OCI-M1 (cell line): ENCODE results near the gene SPRY2.

Experiments used
- DNase-seq: peaks from one replicate; lab custom pipeline; 2025; lab: John Stamatoyannopoulos, UW

SPRY2 gene

DNA sequence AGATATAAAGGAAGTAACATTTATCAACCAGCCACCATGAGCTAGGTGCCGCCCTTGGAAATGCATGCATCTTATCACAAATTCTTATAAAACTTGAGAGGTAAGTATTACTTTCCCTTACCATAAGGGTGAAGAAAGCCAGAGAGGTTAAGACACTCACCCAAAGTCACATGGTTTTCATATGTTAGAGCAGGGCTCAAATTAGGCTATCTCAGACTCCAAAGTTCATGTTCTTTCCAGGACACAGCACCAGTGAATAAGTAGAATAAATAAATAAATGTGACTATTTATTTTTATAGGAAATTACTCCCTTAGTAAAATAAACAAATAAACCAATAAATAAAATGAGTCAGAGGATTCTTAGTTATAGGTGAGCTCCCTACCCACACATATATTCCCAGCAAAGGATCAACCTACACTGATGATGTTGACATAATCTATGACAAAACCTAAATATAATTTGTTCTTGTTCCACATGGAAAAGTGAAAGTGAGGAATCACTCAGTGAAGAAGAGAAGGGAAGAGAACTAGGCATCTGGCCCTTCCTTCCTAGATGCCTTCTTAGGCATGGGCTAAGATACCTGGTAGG, 27.2 kb downstream of the SPRY2 start:
- peak; percentile 15 for DNase-seq

DNA sequence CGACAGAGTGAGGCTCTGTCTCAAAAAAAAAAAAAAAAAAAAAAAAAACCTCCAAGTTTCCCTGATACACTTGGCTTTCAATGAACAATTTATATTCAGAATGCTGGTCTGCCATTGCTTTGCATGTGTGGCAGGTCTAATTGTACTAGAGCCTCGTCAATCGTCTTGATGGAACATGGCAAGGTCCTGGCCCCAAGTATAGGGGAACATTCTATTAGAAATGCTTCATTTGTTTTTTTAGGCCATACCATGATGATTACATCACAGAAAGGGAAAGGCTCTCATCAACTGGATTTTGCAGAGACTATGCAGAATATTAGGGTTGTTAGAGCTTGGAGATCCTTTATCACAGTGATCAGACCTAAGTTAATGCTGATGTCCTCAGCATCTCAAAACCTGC, 28.0 kb downstream of the SPRY2 start:
- no peak for DNase-seq

DNA sequence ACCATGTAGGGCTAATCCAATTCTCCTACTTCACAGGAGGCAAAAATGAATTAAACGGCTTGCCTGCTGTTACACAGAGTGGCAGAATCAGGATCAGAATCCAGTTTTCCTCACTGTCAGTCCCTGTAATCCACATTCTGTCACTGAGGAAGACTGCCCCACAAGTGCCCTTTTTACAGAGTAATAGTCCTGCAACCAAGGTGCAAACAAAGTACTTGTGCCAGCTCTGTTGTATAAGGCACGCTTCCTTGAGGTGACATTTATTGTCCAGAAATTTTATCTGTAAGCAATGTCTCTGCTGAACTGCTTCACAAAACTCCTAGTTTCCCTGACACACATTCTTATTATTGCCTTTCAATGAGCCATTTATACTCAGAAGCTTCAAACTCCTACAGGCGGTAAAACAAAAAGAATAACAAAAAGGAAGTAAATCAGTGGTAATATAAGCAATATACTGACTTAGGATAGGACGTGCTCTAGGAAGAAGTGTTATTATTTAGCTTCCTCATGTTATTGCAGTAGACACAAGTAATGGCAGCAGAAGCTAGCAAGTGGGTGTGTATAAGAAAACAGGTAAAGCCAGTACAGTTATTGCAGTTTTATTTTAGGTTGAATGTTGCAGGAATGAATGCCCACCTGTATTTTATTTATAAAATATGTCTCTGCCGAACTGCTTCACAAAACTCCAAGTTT, 28.8 kb downstream of the SPRY2 start:
- DNase-seq, result no peak

DNA sequence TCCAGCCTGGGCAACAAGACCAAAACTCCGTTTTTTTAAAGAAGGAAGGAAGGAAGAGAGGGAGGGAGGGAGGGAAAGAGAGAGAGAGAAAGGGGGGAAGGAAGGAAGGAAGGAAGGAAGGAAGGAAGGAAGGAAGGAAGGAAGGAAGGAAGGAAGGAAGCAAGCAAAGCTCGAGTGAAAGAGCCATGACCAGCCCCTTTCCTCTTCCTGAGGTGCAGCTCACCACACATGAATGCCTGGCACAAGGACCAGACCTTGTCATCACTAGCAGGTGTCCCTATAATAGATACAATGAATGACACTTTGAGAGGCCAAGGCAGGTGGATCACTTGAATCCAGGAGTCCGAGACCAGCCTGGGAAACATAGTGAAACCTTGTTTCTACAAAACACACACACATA, 31.0 kb downstream of the SPRY2 start:
- DNase-seq, result no peak

DNA sequence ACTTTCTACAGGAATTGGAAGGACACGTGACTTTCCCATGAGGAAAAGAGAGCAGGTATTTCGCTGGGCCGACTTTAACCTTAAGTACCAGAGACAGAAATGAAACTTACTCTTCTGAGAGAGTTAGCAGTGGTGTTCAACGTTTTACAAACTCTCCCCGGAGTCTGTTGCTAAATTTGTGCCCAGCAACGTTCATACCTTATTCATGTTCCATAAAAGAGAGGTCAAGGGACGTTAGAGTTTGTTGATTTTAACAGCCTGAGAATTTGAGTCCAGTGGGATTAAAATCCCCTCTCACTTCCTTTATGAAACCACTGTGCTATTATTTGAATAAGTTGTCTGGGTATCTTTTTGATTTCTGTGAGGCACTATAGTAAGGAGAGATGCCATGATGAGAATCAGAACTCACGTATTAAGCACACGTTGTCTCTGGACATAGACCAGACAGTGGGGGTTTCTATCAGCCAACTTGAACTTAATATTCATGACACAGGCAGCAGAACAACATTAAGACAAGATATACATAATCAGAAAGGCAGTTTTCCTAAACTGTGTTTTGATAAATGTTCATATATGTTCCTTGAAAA, 33.4 kb downstream of the SPRY2 start:
- DNase-seq, result no peak

DNA sequence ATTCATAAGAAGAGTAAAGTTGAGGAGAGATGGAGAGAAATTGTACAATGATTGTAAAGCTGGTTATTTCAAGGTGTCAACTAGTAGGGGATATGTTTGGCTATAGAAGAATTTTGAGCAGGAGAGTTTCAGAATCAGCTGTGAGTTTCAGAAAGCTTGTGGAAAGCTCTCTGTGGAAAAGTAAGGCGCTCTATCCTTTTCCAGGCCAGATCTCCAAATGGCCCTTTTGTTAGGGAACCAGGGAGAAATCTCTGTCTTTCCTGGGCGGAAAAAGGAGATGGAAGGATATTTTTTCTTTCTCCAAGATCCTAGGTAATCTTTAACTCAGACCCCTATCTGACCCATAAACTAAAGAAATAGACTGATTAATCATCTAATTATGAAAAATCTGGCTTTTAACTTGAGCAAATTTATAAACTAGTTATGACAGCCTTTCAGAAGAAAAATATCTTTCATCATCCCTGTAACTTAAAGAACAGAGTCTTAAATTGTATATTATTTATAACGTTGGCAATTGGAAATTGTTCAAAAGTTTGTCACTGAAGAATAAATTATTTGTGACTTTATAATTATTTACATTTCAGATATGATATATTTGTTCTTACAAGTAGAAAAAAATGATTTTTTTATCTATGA, 34.5 kb downstream of the SPRY2 start:
- DNase-seq, result no peak

DNA sequence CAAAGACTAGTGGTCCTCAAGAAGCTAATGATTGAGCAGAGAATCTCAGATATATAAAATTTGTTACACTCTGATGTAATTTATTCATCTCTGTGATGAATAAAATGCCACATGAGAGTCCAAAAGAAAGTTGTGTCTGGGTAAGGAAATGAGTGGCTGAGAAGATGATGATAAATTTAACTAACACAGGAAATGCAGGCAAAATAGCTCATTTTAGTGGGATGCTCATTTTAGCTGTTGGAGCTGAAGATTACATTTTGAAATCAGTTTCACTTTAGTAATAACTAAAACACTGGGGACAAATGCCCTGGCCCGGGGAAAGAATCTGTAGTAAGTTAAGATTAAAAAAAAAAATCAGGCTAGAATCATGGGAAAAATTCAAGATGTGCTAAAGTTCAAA, 35.2 kb downstream of the SPRY2 start:
- no peak for DNase-seq

DNA sequence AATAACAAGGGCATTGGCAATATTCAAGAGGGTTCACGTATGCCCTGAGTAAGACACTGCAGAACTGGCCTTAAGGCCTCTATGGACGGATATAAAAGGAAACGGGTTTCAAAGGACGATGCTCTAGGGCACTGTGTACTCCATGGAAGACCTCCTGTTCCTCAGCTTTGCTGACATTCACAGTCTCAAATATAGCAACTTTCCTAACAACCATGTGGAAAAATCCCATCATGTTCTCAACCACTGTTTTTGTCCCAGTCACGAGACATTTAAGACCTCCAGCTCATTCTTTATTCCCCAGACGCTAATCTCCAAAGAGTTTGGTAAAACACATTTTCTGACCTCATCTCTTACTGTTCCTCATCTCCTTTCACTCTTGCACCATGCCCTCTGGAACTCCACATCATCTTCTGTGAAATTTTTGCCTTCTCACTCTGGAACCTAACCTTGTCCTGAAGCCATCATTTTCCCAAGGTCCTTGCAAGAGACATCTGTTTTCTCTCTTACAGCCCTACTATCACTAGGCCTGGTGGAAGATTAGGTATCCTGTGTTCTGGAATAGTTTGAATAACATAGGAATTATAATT, 37.6 kb downstream of the SPRY2 start:
- no peak for DNase-seq

DNA sequence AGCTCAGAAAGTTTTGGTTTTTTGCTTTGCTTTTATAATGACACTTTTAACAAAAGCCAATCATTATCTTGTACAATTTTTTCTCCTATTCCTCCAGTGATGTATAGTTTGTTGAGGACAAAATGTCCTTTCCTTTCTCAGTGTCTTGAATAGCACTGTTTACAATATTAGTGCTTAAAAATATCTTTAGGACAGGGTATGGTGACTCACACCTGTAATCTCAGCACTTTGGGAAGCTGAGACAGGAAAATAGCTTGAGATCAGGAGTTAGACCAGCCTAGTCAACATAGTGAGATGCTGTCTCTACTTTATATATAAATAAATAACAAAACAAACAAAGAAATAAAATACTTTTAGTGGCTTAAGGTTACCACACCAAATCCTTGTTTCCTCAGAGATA, 41.9 kb downstream of the SPRY2 start:
- no peak for DNase-seq

DNA sequence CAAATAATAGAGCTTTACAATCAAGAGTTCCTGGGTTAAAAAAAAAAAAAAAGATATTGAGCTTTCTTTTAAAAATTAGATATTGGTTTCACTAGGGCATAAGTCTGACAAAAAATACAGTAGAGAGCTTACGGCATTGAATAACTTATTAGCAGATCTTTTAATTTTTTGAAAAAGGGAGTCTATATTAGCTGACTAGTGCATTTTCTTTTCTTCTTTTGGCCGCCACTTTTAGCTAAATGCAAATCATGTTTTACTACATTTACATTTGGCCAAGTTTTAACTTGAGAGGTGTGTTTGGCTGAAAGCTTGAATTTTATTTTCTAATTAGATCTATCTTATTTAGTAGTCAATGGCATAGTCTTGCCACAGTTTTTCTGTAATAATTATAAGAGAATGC, 43.4 kb downstream of the SPRY2 start:
- no peak for DNase-seq

DNA sequence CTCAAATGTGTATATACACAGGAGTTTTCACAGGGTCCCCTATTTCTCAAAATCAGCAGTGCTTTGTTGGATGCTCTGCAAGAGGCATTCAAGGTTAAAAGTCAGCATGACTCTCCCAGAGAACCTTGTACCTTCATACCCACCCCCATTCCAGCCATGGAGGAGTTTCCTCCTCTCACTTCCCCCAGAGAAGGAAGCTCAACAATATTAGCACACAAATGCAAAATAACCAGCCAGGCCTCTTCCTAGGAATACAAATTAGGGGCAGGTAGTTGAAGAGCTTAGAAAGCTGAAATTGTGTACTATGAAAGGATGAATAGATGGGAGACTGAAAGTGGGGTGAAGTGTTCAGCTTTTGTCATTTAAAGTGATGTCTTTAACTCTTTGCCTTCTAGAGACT, 43.8 kb downstream of the SPRY2 start:
- DNase-seq, result peak; percentile 24

DNA sequence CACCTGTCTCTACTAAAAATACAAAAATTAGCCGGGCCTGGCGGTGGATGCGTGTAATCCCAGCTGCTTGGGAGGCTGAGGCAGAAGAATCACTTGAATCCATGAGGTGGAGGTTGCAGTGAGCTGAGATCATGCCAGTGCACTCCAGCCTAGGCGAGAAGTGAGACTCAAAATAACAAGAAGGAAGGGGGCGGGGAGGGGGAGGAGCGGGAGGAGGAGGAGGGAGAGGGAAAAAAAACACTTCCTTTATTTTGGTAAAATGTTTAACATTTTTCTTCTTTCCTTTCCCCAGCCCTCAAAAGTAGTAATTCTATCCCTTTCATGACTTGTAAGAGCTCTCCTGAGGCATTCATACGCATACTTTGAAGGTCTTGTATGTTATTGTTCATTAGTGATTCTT, 44.3 kb downstream of the SPRY2 start:
- no peak for DNase-seq

DNA sequence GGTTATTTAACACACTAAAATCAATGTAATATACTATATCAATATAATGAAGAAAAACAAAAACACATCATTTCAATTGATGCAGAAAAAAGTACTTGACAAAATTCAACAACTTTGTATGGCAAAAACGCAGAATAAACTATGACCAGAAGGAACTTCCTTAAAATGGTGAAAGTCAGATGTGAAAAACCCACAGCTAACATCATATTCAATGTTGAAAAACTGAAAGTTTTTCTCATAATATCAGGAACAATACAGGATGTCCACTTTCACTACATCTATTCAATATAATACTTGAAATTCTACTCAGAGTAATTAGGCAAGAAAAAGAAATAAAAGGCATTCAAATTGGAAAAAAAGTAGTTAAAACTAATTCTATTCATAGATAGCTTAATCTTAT, 50.3 kb downstream of the SPRY2 start:
- no peak for DNase-seq
